SK-N-MC (cell line): ENCODE results near the gene SLC24A4.

Experiments
- EZH2 ChIP-seq: fragments of 200-600 bp; sonication (generic); IDR thresholded peaks from one replicate; pipeline ENCODE4 v1.6.1; 2017; ENCODE audit warnings: antibody characterized with exemption
- POLR2AphosphoS5 ChIP-seq: IDR thresholded peaks from 2 replicates; pipeline ENCODE4 v1.6.1; 2012; ENCODE audit warnings: mild to moderate bottlenecking, low read depth, low read length, borderline replicate concordance

DNA sequence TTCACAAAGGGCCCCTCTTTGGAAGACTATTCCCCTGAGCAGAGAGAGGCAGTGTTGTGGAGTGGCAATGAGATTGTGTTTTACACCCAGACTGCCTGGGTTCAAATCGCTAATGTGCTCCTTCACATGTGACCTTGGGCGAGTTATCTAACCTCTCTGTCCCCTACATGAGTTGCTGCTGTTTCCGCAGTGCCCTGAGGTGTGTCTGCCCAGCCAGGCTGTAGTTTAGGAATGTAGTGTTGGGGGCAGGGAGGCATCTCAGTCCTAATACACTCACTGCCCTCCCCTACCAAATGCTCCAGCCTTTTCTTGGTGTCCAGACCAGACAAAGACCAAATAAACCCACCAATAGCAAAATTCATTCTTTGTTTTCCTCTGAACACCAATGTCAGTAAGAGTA, 78.6 kb downstream of the SLC24A4 start:
- TF ChIP-seq EZH2 (no peak), POLR2AphosphoS5 (no peak)
